Measurements from ENCODE around the gene EFTUD2.

EFTUD2 gene

GRCh38 chr17:44904001-44904984 is 5.0 kb upstream of the EFTUD2 start:
- Histone ChIP-seq H3K9ac (ENCODE audit: low read depth in 1 of 2, low read length in 2 of 2) (no peak overlapping the region), H3K27ac (ENCODE audit: low read depth in 2 of 2, low read length in 2 of 2) (no peak overlapping the region), H3K9me3 (ENCODE audit: control insufficient read depth in 2 of 2, low read length in 2 of 2) (no peaks in the 10 kb centered on the region)

GRCh38 chr17:44903012-44903685 is 3.9 kb upstream of the EFTUD2 start:
- Histone ChIP-seq H3K27ac (ENCODE audit: low read depth in 2 of 2, low read length in 2 of 2) (no peak overlapping the region), H3K9me3 (ENCODE audit: control insufficient read depth in 2 of 2, low read length in 2 of 2) (no peaks in the 10 kb centered on the region), H3K4me1 (ENCODE audit: control insufficient read depth in 2 of 2, insufficient read depth in 2 of 2, low read length in 2 of 2) (peaks cover 30 to 33% of the 10 kb centered on the region in 2 donors), H3K36me3 (ENCODE audit: control insufficient read depth in 2 of 2, insufficient read depth in 2 of 2, low read length in 2 of 2) (no peaks in the 10 kb centered on the region), H3K27me3 (ENCODE audit: control insufficient read depth in 2 of 2, insufficient read depth in 2 of 2, low read length in 2 of 2) (no peaks in the 10 kb centered on the region), H3K4me3 (ENCODE audit: low read length in 2 of 2) (no peak overlapping the region), H3K9ac (ENCODE audit: low read depth in 1 of 2, low read length in 2 of 2) (no peak overlapping the region)

More at GRCh38 chr17:44904001-44904984, 5.0 kb upstream of the EFTUD2 start:
- no peaks in the 10 kb centered on the region for H3K36me3 ChIP-seq (ENCODE audit: control insufficient read depth in 2 of 2, insufficient read depth in 2 of 2, low read length in 2 of 2)
- peaks cover 25 to 26% of the 10 kb centered on the region in 2 donors for H3K4me1 ChIP-seq (ENCODE audit: control insufficient read depth in 2 of 2, insufficient read depth in 2 of 2, low read length in 2 of 2)
- H3K4me3 ChIP-seq (ENCODE audit: low read length in 2 of 2): no peak overlapping the region
- no peaks in the 10 kb centered on the region for H3K27me3 ChIP-seq (ENCODE audit: control insufficient read depth in 2 of 2, insufficient read depth in 2 of 2, low read length in 2 of 2)

GRCh38 chr17:44902135-44902760 is 3.0 kb upstream of the EFTUD2 start:
- H3K4me1 ChIP-seq (ENCODE audit: control insufficient read depth in 2 of 2, insufficient read depth in 2 of 2, low read length in 2 of 2): peaks cover 30 to 37% of the 10 kb centered on the region in 2 donors
- no peak overlapping the region for H3K4me3 ChIP-seq (ENCODE audit: low read length in 2 of 2)
- H3K9ac ChIP-seq (ENCODE audit: low read depth in 1 of 2, low read length in 2 of 2): peak overlapping the region in 1 of 2 donors; percentile 3
- no peaks in the 10 kb centered on the region for H3K27me3 ChIP-seq (ENCODE audit: control insufficient read depth in 2 of 2, insufficient read depth in 2 of 2, low read length in 2 of 2)
- H3K27ac ChIP-seq (ENCODE audit: low read depth in 2 of 2, low read length in 2 of 2): no peak overlapping the region
- H3K36me3 ChIP-seq (ENCODE audit: control insufficient read depth in 2 of 2, insufficient read depth in 2 of 2, low read length in 2 of 2): no peaks in the 10 kb centered on the region
- no peaks in the 10 kb centered on the region for H3K9me3 ChIP-seq (ENCODE audit: control insufficient read depth in 2 of 2, low read length in 2 of 2)

GRCh38 chr17:44901411-44901921 is 2.2 kb upstream of the EFTUD2 start:
- H3K27me3 ChIP-seq (ENCODE audit: control insufficient read depth in 2 of 2, insufficient read depth in 2 of 2, low read length in 2 of 2): no peaks in the 10 kb centered on the region
- H3K9ac ChIP-seq (ENCODE audit: low read depth in 1 of 2, low read length in 2 of 2): no peak overlapping the region
- H3K4me1 ChIP-seq (ENCODE audit: control insufficient read depth in 2 of 2, insufficient read depth in 2 of 2, low read length in 2 of 2): peaks cover 29 to 37% of the 10 kb centered on the region in 2 donors
- H3K9me3 ChIP-seq (ENCODE audit: control insufficient read depth in 2 of 2, low read length in 2 of 2): no peaks in the 10 kb centered on the region
- no peaks in the 10 kb centered on the region for H3K36me3 ChIP-seq (ENCODE audit: control insufficient read depth in 2 of 2, insufficient read depth in 2 of 2, low read length in 2 of 2)
- H3K4me3 ChIP-seq (ENCODE audit: low read length in 2 of 2): no peak overlapping the region
- no peak overlapping the region for H3K27ac ChIP-seq (ENCODE audit: low read depth in 2 of 2, low read length in 2 of 2)

GRCh38 chr17:44900894-44901293 is 1.6 kb upstream of the EFTUD2 start:
- Histone ChIP-seq H3K9ac (ENCODE audit: low read depth in 1 of 2, low read length in 2 of 2) (no peak overlapping the region), H3K27me3 (ENCODE audit: control insufficient read depth in 2 of 2, insufficient read depth in 2 of 2, low read length in 2 of 2) (no peaks in the 10 kb centered on the region), H3K4me3 (ENCODE audit: low read length in 2 of 2) (no peak overlapping the region), H3K27ac (ENCODE audit: low read depth in 2 of 2, low read length in 2 of 2) (no peak overlapping the region), H3K4me1 (ENCODE audit: control insufficient read depth in 2 of 2, insufficient read depth in 2 of 2, low read length in 2 of 2) (peaks cover 23 to 32% of the 10 kb centered on the region in 2 donors), H3K36me3 (ENCODE audit: control insufficient read depth in 2 of 2, insufficient read depth in 2 of 2, low read length in 2 of 2) (peaks cover 0 to 2% of the 10 kb centered on the region in 2 donors), H3K9me3 (ENCODE audit: control insufficient read depth in 2 of 2, low read length in 2 of 2) (no peaks in the 10 kb centered on the region)

GRCh38 chr17:44898768-44899073 is 524 bp downstream of the EFTUD2 start:
- H3K27ac ChIP-seq (ENCODE audit: low read depth in 2 of 2, low read length in 2 of 2): peak overlapping the region; percentile 97 to 98
- peaks cover 13 to 22% of the 10 kb centered on the region in 2 donors for H3K4me1 ChIP-seq (ENCODE audit: control insufficient read depth in 2 of 2, insufficient read depth in 2 of 2, low read length in 2 of 2)
- peak overlapping the region; percentile 72 to 100 for H3K9ac ChIP-seq (ENCODE audit: low read depth in 1 of 2, low read length in 2 of 2)
- no peaks in the 10 kb centered on the region for H3K9me3 ChIP-seq (ENCODE audit: control insufficient read depth in 2 of 2, low read length in 2 of 2)
- H3K4me3 ChIP-seq (ENCODE audit: low read length in 2 of 2): peak overlapping the region; percentile 85 to 97
- H3K27me3 ChIP-seq (ENCODE audit: control insufficient read depth in 2 of 2, insufficient read depth in 2 of 2, low read length in 2 of 2): no peaks in the 10 kb centered on the region
- H3K36me3 ChIP-seq (ENCODE audit: control insufficient read depth in 2 of 2, insufficient read depth in 2 of 2, low read length in 2 of 2): peaks cover 0 to 6% of the 10 kb centered on the region in 2 donors

- H3K27ac ChIP-seq (ENCODE audit: low read depth in 2 of 2, low read length in 2 of 2): no peak overlapping the region
- H3K9me3 ChIP-seq (ENCODE audit: control insufficient read depth in 2 of 2, low read length in 2 of 2): no peaks in the 10 kb centered on the region
- H3K4me3 ChIP-seq (ENCODE audit: low read length in 2 of 2): no peak overlapping the region
- peaks cover 4 to 12% of the 10 kb centered on the region in 2 donors for H3K4me1 ChIP-seq (ENCODE audit: control insufficient read depth in 2 of 2, insufficient read depth in 2 of 2, low read length in 2 of 2)
- no peaks in the 10 kb centered on the region for H3K27me3 ChIP-seq (ENCODE audit: control insufficient read depth in 2 of 2, insufficient read depth in 2 of 2, low read length in 2 of 2)
- peaks cover 3 to 29% of the 10 kb centered on the region in 2 donors for H3K36me3 ChIP-seq (ENCODE audit: control insufficient read depth in 2 of 2, insufficient read depth in 2 of 2, low read length in 2 of 2)
- no peak overlapping the region for H3K9ac ChIP-seq (ENCODE audit: low read depth in 1 of 2, low read length in 2 of 2)
Observed at GRCh38 chr17:44894642-44895041, 4.6 kb downstream of the EFTUD2 start.

GRCh38 chr17:44892250-44892649 is 7.0 kb downstream of the EFTUD2 start:
- H3K9ac ChIP-seq (ENCODE audit: low read depth in 1 of 2, low read length in 2 of 2): no peak overlapping the region
- H3K36me3 ChIP-seq (ENCODE audit: control insufficient read depth in 2 of 2, insufficient read depth in 2 of 2, low read length in 2 of 2): peaks cover 6 to 34% of the 10 kb centered on the region in 2 donors
- H3K27ac ChIP-seq (ENCODE audit: low read depth in 2 of 2, low read length in 2 of 2): no peak overlapping the region
- no peaks in the 10 kb centered on the region for H3K27me3 ChIP-seq (ENCODE audit: control insufficient read depth in 2 of 2, insufficient read depth in 2 of 2, low read length in 2 of 2)
- H3K4me3 ChIP-seq (ENCODE audit: low read length in 2 of 2): no peak overlapping the region
- H3K9me3 ChIP-seq (ENCODE audit: control insufficient read depth in 2 of 2, low read length in 2 of 2): no peaks in the 10 kb centered on the region
- H3K4me1 ChIP-seq (ENCODE audit: control insufficient read depth in 2 of 2, insufficient read depth in 2 of 2, low read length in 2 of 2): no peaks in the 10 kb centered on the region

GRCh38 chr17:44889003-44889402 is 10.2 kb downstream of the EFTUD2 start:
- Histone ChIP-seq H3K36me3 (ENCODE audit: control insufficient read depth in 2 of 2, insufficient read depth in 2 of 2, low read length in 2 of 2) (peaks cover 32 to 48% of the 10 kb centered on the region in 2 donors), H3K4me1 (ENCODE audit: control insufficient read depth in 2 of 2, insufficient read depth in 2 of 2, low read length in 2 of 2) (no peaks in the 10 kb centered on the region), H3K9me3 (ENCODE audit: control insufficient read depth in 2 of 2, low read length in 2 of 2) (no peaks in the 10 kb centered on the region), H3K4me3 (ENCODE audit: low read length in 2 of 2) (no peak overlapping the region), H3K27me3 (ENCODE audit: control insufficient read depth in 2 of 2, insufficient read depth in 2 of 2, low read length in 2 of 2) (no peaks in the 10 kb centered on the region), H3K9ac (ENCODE audit: low read depth in 1 of 2, low read length in 2 of 2) (no peak overlapping the region), H3K27ac (ENCODE audit: low read depth in 2 of 2, low read length in 2 of 2) (no peak overlapping the region)

Data from mucosa of rectum (tissue), 2 donors.